ENCODE measurements around the gene ISX. TPM values are rescaled to one million over a fixed set of nuclear protein-coding genes. Genes with fewer than 3 reads are reported as not detected.
A peak's percentile ranks its signal among the peaks of the same experiment; 100 is the strongest.
"Not testable (repeated sequence)": the region's sequence is repeated elsewhere in the genome, so short reads cannot be mapped to it uniquely, and the experiment has no call there.

The ISX gene
- total RNA-seq, 2 experiments from 2014 or later: not detected

- no peaks in the 10 kb centered on the region for H3K4me1 Mint-ChIP-seq
- no peaks in the 10 kb centered on the region for H3K9me3 Mint-ChIP-seq
- no peak overlapping the region for H3K27ac Mint-ChIP-seq
- CTCF ChIA-PET: interaction anchor here (1.6 kb wide), 1 partner anchor 107 kb away, joined by 8 read pairs; no protein-coding TSS in a partner anchor
- no peaks in the 10 kb centered on the region for H3K27me3 Mint-ChIP-seq
- POLR2A ChIA-PET: no interaction called here
- H3K36me3 Mint-ChIP-seq (ENCODE audit: low read depth): no peaks in the 10 kb centered on the region
- no peak for DNase-seq
- H3K4me3 Mint-ChIP-seq: no peak overlapping the region
These were observed 22.6 kb upstream of the ISX start for GRCh38 chr22:35043252-35043933.

DNA sequence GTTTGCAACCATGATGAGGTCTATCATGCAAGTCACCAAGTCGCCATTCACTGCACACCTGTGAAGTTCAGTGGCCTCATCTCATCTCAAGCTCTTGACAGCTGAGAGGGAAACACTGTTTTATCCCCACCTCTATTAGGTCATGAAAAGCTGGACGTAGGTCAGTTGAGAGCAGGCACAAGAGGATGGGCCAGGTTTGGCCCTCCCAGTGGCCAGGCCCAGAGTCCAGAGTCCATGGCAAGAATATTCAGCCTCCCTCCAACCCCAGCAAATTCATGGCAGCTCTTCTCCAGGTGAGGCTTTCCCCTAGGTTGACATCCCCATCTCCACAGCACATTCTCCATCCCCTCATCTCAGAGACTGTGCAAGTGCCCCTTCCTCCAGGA lies 22.0 kb upstream of the ISX start:
- H3K27ac Mint-ChIP-seq: no peak overlapping the region
- no peaks in the 10 kb centered on the region for H3K36me3 Mint-ChIP-seq (ENCODE audit: low read depth)
- no peak for DNase-seq
- H3K4me3 Mint-ChIP-seq: no peak overlapping the region
- no peaks in the 10 kb centered on the region for H3K27me3 Mint-ChIP-seq
- H3K9me3 Mint-ChIP-seq: peaks cover 3% of the 10 kb centered on the region
- no peaks in the 10 kb centered on the region for H3K4me1 Mint-ChIP-seq
- POLR2A ChIA-PET: no interaction called here
- CTCF ChIA-PET: interaction anchor here (1.6 kb wide), 1 partner anchor 107 kb away, joined by 8 read pairs; no protein-coding TSS in a partner anchor

DNA sequence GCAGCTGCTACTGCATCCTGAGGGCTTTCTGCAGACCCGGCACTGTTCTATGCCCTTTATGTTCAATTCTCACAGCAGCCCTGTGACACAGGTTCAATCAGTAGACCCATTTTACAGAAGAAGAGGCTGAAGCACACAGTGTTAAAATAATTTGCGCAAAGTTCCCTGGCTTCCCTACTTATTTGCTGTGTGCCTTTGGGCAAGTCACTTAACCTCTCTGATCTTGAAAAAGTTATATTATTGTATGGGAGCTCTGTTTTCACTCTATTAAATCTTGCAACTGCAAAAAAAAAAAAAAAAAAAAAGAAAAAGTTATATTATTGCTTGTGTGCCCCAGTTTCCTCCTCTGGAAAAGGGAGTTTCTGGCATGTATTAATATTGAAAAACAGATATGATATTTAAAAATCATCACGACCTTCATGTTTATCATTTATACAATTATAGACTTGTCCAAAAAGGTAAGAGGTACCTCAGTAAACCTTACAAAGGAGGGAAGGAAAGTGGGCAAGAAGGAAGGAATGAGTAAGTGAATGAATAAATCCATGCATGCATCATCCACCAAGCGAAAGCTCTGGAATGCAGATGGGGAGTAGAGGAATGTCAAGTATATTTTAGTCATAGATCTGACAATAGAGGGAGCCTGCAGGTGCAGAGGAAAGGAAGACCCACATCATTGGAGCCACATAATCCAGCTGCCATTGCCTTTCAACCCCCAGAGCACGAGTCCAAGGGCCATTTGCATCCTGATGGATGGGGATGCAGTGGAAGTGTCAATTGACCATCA lies 21.2 kb upstream of the ISX start:
- CTCF ChIA-PET: interaction anchor here (0.7 kb wide), 1 partner anchor 106 kb away, joined by 3 read pairs; no protein-coding TSS in a partner anchor
- no peaks in the 10 kb centered on the region for H3K4me1 Mint-ChIP-seq
- POLR2A ChIA-PET: no interaction called here

DNA sequence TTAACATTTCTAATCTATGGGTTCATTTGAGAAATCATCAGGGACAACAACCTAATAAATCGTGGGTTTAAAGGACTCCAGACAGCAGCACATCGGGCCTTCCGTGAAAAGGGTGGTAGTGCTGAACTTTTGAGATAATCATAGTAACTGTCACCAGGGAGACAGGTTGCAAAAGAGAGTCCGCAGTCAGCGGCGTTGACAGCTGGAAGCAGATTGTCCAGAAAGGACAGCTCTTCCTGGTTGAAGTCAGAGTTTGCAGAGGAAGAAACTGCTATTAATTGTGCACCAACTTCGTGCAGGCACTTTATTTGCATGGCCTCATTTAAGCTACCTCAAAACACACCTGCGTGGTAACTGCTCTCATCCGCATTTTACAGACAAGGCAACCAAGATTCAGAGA lies 20.5 kb upstream of the ISX start:
- DNase-seq: no peak
- Mint-ChIP-seq H3K36me3 (ENCODE audit: low read depth) (no peaks in the 10 kb centered on the region), H3K4me1 (no peaks in the 10 kb centered on the region), H3K27ac (no peak overlapping the region), H3K27me3 (no peaks in the 10 kb centered on the region), H3K4me3 (no peak overlapping the region), H3K9me3 (peaks cover 8% of the 10 kb centered on the region)
- CTCF ChIA-PET: no interaction called here
- POLR2A ChIA-PET: no interaction called here

More for the DNA sequence above, 21.2 kb upstream of the ISX start:
- H3K4me3 Mint-ChIP-seq: no peak overlapping the region
- peaks cover 8% of the 10 kb centered on the region for H3K9me3 Mint-ChIP-seq
- H3K36me3 Mint-ChIP-seq (ENCODE audit: low read depth): no peaks in the 10 kb centered on the region
- H3K27me3 Mint-ChIP-seq: no peaks in the 10 kb centered on the region
- no peak for DNase-seq
- no peak overlapping the region for H3K27ac Mint-ChIP-seq

DNA sequence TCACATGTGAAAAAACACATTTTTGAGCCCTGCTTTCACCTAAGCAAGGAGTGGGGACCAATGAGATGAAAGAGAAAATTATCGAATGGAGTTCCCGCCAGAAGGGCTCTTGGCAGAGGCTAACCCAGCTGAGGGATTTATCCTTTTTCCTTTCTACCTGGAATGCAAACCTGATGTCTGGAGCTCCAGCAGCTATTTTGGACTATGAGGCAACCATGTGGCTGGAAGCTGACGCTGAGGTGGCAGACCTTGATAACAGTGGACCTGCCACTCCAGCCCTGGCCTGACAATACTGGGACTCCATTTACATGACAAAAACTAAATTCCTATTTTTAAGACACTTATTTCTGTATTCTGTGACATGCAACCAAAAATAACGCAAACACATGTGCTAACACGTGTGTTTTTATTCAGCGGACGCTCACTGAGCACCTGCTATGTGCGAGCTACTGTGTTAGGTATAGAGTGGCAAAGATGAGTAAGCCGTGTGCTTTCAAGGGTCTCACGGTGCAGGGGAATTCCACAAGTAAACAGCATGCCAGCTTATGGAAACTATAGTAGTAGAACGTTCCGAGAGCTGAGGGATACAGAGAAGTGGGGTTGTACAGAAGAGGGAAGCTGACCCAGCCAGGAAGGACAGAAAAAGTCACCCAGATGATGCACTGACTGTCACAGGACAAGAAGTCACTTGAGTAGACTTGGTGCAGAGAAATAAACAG lies 19.1 kb upstream of the ISX start:
- H3K4me3 Mint-ChIP-seq: no peak overlapping the region
- CTCF ChIA-PET: no interaction called here

DNA sequence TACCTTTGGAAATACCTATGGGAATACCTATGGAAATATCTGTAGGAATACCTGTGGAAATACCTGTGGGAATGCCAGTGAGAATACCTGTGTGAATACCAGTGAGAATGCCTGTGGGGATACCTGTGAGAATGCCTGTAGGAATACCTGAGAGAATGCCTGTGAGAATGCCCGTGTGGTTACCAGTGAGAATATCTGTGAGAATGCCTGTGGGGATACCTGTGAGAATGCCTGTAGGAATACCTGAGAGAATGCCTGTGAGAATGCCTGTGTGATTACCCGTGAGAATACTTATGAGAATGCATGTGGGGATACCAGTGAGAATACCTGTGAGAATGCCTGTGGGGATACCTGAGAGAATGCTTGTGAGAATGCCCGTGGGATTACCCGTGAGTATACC lies 15.9 kb upstream of the ISX start:
- POLR2A ChIA-PET; H3K27ac Mint-ChIP-seq; H3K27me3 Mint-ChIP-seq; DNase-seq; H3K4me3 Mint-ChIP-seq; H3K4me1 Mint-ChIP-seq; CTCF ChIA-PET; H3K9me3 Mint-ChIP-seq; H3K36me3 Mint-ChIP-seq (ENCODE audit: low read depth): not testable (repeated sequence)

More for the DNA sequence above, 19.1 kb upstream of the ISX start:
- POLR2A ChIA-PET: no interaction called here
- DNase-seq: no peak
- Mint-ChIP-seq H3K4me1 (peaks cover 3% of the 10 kb centered on the region), H3K27me3 (no peaks in the 10 kb centered on the region), H3K9me3 (peaks cover 8% of the 10 kb centered on the region), H3K36me3 (ENCODE audit: low read depth) (no peaks in the 10 kb centered on the region), H3K27ac (no peak overlapping the region)

- Mint-ChIP-seq H3K4me3 (no peak overlapping the region), H3K9me3 (peaks cover 8% of the 10 kb centered on the region), H3K27me3 (no peaks in the 10 kb centered on the region), H3K4me1 (peaks cover 3% of the 10 kb centered on the region), H3K27ac (no peak overlapping the region), H3K36me3 (ENCODE audit: low read depth) (no peaks in the 10 kb centered on the region)
- DNase-seq: no peak
- ChIA-PET CTCF (no interaction called here), POLR2A (no interaction called here)
These were observed 14.9 kb upstream of the ISX start for GRCh38 chr22:35051013-35051535.

DNA sequence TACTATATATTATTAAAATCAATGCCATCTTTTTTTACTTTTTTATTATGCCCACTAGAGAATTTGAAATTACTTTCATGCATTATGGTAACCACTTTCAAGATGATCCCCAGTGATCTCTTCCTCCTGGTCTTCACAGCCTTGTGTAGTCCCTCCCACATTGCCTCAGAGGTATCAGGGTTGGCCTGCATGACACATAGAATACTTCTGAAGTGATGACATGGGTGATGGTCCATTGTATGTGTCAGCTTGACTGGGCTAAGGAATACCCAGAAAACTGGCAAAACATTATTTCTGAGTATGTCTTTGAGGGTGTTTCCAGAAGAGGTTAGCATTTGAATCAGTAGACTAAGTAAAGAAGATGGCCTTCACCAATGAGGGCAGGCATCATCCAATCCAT lies 14.2 kb upstream of the ISX start:
- Mint-ChIP-seq H3K36me3 (ENCODE audit: low read depth) (no peaks in the 10 kb centered on the region), H3K9me3 (peaks cover 8% of the 10 kb centered on the region), H3K27me3 (no peaks in the 10 kb centered on the region), H3K4me1 (peaks cover 3% of the 10 kb centered on the region), H3K27ac (peak overlapping the region; percentile 32), H3K4me3 (no peak overlapping the region)
- ChIA-PET CTCF (no interaction called here), POLR2A (no interaction called here)
- no peak for DNase-seq

- no peak overlapping the region for H3K27ac Mint-ChIP-seq
- peaks cover 8% of the 10 kb centered on the region for H3K9me3 Mint-ChIP-seq
- no peaks in the 10 kb centered on the region for H3K27me3 Mint-ChIP-seq
- no peaks in the 10 kb centered on the region for H3K36me3 Mint-ChIP-seq (ENCODE audit: low read depth)
- CTCF ChIA-PET: no interaction called here
- H3K4me1 Mint-ChIP-seq: peaks cover 3% of the 10 kb centered on the region
- no peak overlapping the region for H3K4me3 Mint-ChIP-seq
- no peak for DNase-seq
- POLR2A ChIA-PET: no interaction called here
These were observed 12.7 kb upstream of the ISX start for GRCh38 chr22:35053060-35053835.

DNA sequence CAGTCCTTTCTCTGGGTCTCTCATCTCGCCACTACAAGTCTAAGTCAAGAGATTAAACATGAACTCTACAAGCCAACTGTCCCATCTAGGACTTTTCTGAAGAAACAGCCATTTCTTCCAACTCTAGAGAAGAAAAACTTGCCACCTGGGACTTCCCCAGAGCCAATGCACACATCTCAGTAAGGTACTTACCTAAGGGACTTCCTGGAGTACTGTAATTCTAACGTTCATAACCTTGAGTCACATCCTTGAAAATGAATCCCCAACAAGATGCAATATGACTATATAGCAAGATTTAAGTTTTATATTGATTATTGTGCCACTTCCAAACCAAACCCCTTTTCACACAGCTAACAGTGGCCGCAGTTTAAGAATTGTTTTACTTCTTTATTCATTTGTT lies 11.9 kb upstream of the ISX start:
- ChIA-PET CTCF (no interaction called here), POLR2A (no interaction called here)

DNA sequence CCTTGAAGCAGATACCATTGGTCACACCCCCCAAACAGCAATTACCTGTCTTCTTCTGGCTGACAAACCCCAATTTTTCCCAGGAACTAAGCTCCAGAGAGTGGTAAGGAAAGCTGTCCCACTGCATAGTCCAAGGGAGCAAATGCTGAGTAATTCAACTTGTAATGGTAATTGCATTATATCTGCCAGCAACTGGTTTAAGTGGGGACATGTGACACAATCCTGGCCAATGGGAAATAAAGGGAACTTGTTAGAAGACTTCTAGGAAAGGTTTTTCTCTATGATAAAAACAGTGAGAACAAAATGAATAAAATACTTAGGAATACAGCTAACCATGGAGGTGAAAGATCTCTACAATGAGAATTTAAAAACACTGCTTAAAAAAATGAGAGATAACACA lies 9.5 kb upstream of the ISX start:
- H3K9me3 Mint-ChIP-seq: peaks cover 6% of the 10 kb centered on the region
- no peak overlapping the region for H3K27ac Mint-ChIP-seq
- no peak for DNase-seq
- CTCF ChIA-PET: no interaction called here
- POLR2A ChIA-PET: no interaction called here
- H3K4me3 Mint-ChIP-seq: no peak overlapping the region
- peaks cover 3% of the 10 kb centered on the region for H3K4me1 Mint-ChIP-seq
- H3K36me3 Mint-ChIP-seq (ENCODE audit: low read depth): no peaks in the 10 kb centered on the region
- H3K27me3 Mint-ChIP-seq: no peaks in the 10 kb centered on the region

More for the DNA sequence above, 11.9 kb upstream of the ISX start:
- DNase-seq: no peak
- Mint-ChIP-seq H3K27me3 (no peaks in the 10 kb centered on the region), H3K4me1 (peaks cover 3% of the 10 kb centered on the region), H3K4me3 (no peak overlapping the region), H3K27ac (peak overlapping the region; percentile 54), H3K9me3 (peaks cover 4% of the 10 kb centered on the region), H3K36me3 (ENCODE audit: low read depth) (no peaks in the 10 kb centered on the region)

DNA sequence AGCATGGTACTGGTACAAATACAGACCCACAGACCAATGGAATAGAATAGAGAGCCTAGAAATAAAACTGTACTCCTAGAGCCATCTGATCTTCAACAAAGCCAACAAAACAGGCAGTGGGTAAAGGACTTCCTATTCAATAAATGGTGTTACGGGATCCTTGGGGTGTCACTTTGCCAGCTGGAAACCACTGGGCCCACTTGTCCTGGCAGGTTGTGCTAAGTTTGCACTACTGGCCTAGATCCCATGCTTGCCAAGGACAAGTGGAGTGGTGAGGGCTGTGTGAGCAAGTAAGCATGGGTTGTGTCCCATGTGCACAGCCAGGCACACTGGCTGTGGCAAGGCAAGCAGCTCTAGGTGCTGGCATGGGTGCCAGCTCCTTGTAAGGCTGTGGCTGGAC lies 8.8 kb upstream of the ISX start:
- H3K27ac Mint-ChIP-seq: no peak overlapping the region
- no peaks in the 10 kb centered on the region for H3K4me1 Mint-ChIP-seq
- no peaks in the 10 kb centered on the region for H3K27me3 Mint-ChIP-seq
- POLR2A ChIA-PET: no interaction called here
- H3K4me3 Mint-ChIP-seq: no peak overlapping the region
- H3K9me3 Mint-ChIP-seq: peaks cover 6% of the 10 kb centered on the region
- DNase-seq: no peak
- no peaks in the 10 kb centered on the region for H3K36me3 Mint-ChIP-seq (ENCODE audit: low read depth)
- CTCF ChIA-PET: no interaction called here

DNA sequence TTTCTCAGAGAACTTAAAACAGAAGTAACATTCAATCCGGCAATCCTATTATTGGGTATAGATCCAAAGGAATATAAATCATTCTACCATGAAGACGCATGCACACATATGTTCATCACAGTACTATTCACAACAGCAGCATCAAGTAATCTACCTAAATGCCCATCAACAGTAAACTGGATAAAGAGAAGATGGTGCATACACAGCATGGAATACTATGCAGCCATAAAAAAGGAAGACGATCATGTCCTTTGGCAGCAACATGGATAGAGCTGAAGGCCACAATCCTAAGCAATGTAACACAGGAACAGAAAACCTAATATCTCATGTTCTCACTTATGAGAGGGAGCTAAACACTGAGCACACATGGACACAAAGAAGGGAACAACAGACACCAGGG lies 6.3 kb upstream of the ISX start:
- DNase-seq: no peak
- Mint-ChIP-seq H3K4me3 (no peak overlapping the region), H3K27ac (no peak overlapping the region), H3K27me3 (no peaks in the 10 kb centered on the region), H3K36me3 (ENCODE audit: low read depth) (no peaks in the 10 kb centered on the region), H3K4me1 (peaks cover 2% of the 10 kb centered on the region), H3K9me3 (peaks cover 6% of the 10 kb centered on the region)
- CTCF ChIA-PET: no interaction called here
- POLR2A ChIA-PET: no interaction called here
